Measurements from ENCODE around the gene SUPT16H. TPM values are rescaled to one million over a fixed set of nuclear protein-coding genes. Genes with fewer than 3 reads are reported as not detected.

The SUPT16H gene
- polyA plus RNA-seq, 1 donor from 2014 or later: 83.4 TPM

GRCh38 chr14:21343035-21343794, 40.6 kb downstream of the SUPT16H start:
- H3F3A ChIP-seq (ENCODE audit: insufficient read depth, low read length, poor library complexity, severe bottlenecking): no peaks in the 10 kb centered on the region
- H3K27me3 ChIP-seq (ENCODE audit: insufficient read depth, low read depth, low read length): no peaks in the 10 kb centered on the region
- H3K36me3 ChIP-seq (ENCODE audit: insufficient read depth, low read length): no peaks in the 10 kb centered on the region
- no peak overlapping the region for H3K4me3 ChIP-seq (ENCODE audit: low read length)
- H3K4me2 ChIP-seq (ENCODE audit: low read length): no peak overlapping the region
- TF ChIP-seq CTCF (IDR thresholded peaks at IDR 0.05; ENCODE audit: poor library complexity, severe bottlenecking) (no peak), RAD21 (conservative IDR thresholded peaks at IDR 0.05) (no peak)
- no peaks in the 10 kb centered on the region for H3K9me2 ChIP-seq (ENCODE audit: insufficient read depth, low read length)
- no peak overlapping the region for H2AFZ ChIP-seq (ENCODE audit: low read depth, low read length)
- H3K79me2 ChIP-seq (replicated peaks; ENCODE audit: insufficient read depth, low read length): no peaks in the 10 kb centered on the region
- H4K20me1 ChIP-seq (ENCODE audit: insufficient read depth): no peaks in the 10 kb centered on the region
- no peak overlapping the region for H3K27ac ChIP-seq (ENCODE audit: low read length)
- H3K9me3 ChIP-seq (ENCODE audit: low read length): no peaks in the 10 kb centered on the region
- H3K9ac ChIP-seq (ENCODE audit: low read length): no peak overlapping the region

DNA sequence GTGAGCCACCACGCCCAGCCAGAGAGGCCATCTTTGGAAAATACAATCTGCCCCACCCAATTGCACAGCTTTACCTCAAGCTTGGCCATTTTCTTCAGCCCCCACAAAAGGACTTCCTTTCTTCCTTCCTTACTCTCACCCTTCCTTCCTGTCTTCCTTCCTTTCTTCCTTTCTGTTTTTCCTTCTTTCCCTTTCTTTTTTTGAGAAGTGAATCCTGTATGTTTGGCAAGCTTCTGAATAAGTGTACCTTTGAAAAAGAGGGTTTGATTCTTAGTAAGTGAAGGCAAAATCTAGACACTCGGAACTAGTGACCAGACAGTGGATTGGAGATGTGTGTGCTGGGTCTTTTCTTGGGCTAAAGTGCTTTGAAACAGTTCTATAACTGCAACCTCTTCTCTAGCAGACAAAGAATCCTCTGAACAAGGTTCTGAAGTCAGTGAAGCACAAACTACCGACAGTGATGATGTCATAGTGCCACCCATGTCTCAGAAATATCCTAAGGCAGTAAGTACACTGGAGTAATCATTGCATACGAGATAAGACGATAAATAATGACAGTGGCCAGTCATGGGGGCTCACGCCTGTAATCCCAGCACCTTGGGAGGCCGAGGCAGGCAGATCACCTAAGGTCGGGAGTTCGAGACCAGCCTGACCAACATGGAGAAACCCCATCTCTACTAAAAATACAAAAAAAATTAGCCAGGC, 49.5 kb downstream of the SUPT16H start:
- TF ChIP-seq MXI1 (conservative IDR thresholded peaks at IDR 0.05; ENCODE audit: poor library complexity, severe bottlenecking) (no peak), POLR2AphosphoS5 (IDR thresholded peaks at IDR 0.05) (no peak), EZH2 (IDR thresholded peaks at IDR 0.05; ENCODE audit: borderline replicate concordance, insufficient read depth, low read length, poor library complexity, severe bottlenecking) (no peak), EP300 (conservative IDR thresholded peaks at IDR 0.05; ENCODE audit: poor library complexity, severe bottlenecking) (no peak), TAF1 (IDR thresholded peaks at IDR 0.05; ENCODE audit: low read depth) (no peak), SMC3 (conservative IDR thresholded peaks at IDR 0.05; ENCODE audit: poor library complexity) (no peak), CTCF (IDR thresholded peaks at IDR 0.05; ENCODE audit: poor library complexity, severe bottlenecking) (no peak), RAD21 (conservative IDR thresholded peaks at IDR 0.05) (no peak)
- TF ChIP-seq, protein P1, sequence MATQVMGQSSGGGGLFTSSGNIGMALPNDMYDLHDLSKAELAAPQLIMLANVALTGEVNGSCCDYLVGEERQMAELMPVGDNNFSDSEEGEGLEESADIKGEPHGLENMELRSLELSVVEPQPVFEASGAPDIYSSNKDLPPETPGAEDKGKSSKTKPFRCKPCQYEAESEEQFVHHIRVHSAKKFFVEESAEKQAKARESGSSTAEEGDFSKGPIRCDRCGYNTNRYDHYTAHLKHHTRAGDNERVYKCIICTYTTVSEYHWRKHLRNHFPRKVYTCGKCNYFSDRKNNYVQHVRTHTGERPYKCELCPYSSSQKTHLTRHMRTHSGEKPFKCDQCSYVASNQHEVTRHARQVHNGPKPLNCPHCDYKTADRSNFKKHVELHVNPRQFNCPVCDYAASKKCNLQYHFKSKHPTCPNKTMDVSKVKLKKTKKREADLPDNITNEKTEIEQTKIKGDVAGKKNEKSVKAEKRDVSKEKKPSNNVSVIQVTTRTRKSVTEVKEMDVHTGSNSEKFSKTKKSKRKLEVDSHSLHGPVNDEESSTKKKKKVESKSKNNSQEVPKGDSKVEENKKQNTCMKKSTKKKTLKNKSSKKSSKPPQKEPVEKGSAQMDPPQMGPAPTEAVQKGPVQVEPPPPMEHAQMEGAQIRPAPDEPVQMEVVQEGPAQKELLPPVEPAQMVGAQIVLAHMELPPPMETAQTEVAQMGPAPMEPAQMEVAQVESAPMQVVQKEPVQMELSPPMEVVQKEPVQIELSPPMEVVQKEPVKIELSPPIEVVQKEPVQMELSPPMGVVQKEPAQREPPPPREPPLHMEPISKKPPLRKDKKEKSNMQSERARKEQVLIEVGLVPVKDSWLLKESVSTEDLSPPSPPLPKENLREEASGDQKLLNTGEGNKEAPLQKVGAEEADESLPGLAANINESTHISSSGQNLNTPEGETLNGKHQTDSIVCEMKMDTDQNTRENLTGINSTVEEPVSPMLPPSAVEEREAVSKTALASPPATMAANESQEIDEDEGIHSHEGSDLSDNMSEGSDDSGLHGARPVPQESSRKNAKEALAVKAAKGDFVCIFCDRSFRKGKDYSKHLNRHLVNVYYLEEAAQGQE (IDR thresholded peaks at IDR 0.05; ENCODE audit: borderline replicate concordance): no peak
- Histone ChIP-seq H3K79me2 (replicated peaks; ENCODE audit: insufficient read depth, low read length) (no peaks in the 10 kb centered on the region), H4K20me1 (ENCODE audit: insufficient read depth) (no peaks in the 10 kb centered on the region), H3K9me3 (ENCODE audit: low read length) (no peaks in the 10 kb centered on the region), H3K27ac (ENCODE audit: low read length) (no peak overlapping the region), H2AFZ (ENCODE audit: low read depth, low read length) (no peak overlapping the region), H3K4me2 (ENCODE audit: low read length) (no peak overlapping the region), H3K27me3 (ENCODE audit: insufficient read depth, low read depth, low read length) (no peaks in the 10 kb centered on the region), H3K4me3 (ENCODE audit: low read length) (no peak overlapping the region), H3K36me3 (ENCODE audit: insufficient read depth, low read length) (no peaks in the 10 kb centered on the region), H3K9ac (ENCODE audit: low read length) (no peak overlapping the region), H3F3A (ENCODE audit: insufficient read depth, low read length, poor library complexity, severe bottlenecking) (no peaks in the 10 kb centered on the region), H3K9me2 (ENCODE audit: insufficient read depth, low read length) (no peaks in the 10 kb centered on the region)
